ENCODE data around the gene ZNF324B. TPM values are rescaled to one million over a fixed set of nuclear protein-coding genes. Genes with fewer than 3 reads are reported as not detected.

Gene ZNF324B
- total and polyA plus RNA-seq, 10 of the 15 experiments (the other 5 are each of a cell fraction or from before 2014, with no cell fraction given): 0.11 to 12.8 (median 4.0) TPM

DNA sequence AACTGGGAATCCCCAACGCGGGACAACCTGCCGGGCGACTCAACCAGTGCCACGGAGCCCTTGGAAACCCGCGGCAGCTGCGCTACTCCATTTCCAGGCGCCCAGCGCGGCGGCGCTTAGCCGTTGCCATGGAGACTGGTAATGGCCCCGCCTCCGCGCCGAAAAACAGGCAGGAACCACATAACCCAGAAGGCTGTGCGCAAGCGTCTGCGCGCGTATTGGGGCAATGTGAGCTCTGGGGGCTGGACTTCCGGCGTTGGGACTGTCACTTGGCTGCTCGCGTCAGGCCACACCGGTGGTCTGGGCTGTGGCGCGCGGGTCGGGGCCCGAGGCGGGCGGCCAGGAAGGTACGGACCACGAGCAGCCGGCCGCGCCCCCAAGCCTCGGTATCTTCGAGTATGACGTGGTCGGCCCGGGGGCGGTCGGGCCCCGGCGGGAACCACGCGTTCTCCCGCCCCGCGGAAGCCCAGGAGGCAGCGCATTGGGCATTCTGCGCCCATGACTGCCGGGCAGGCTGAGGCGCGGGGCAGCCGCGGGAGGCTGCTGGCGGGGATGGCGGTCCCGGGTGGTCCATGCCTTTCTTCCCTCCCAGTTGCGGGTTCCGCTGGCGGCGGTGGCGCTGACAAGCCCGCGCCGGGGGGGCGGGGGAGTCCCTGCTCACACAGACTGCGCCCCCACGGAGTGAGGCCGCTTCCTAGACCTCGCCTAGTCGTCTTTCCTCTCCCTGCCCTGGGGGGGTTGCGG, at the start of gene ZNF324B (continued):
- no peak for TF ChIP-seq SMARCA5 (IDR thresholded peaks at IDR 0.05)
- no peak for TF ChIP-seq MYB (IDR thresholded peaks at IDR 0.05; ENCODE audit: borderline replicate concordance, low read depth, low read length)
- no peak for TF ChIP-seq SMAD5 (IDR thresholded peaks at IDR 0.05; ENCODE audit: low read depth)
- TF ChIP-seq, protein P1, sequence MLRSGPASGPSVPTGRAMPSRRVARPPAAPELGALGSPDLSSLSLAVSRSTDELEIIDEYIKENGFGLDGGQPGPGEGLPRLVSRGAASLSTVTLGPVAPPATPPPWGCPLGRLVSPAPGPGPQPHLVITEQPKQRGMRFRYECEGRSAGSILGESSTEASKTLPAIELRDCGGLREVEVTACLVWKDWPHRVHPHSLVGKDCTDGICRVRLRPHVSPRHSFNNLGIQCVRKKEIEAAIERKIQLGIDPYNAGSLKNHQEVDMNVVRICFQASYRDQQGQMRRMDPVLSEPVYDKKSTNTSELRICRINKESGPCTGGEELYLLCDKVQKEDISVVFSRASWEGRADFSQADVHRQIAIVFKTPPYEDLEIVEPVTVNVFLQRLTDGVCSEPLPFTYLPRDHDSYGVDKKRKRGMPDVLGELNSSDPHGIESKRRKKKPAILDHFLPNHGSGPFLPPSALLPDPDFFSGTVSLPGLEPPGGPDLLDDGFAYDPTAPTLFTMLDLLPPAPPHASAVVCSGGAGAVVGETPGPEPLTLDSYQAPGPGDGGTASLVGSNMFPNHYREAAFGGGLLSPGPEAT (IDR thresholded peaks at IDR 0.05; ENCODE audit: low read depth): no peak
- TF ChIP-seq ZNF622 (IDR thresholded peaks at IDR 0.05): no peak
- no peak for TF ChIP-seq SUPT20H (IDR thresholded peaks at IDR 0.05; ENCODE audit: borderline replicate concordance, control insufficient read depth, low read depth, low read length)
- TF ChIP-seq IKZF1 (conservative IDR thresholded peaks at IDR 0.05): peak; percentile 91
- peak; percentile 10 for TF ChIP-seq RELA (IDR thresholded peaks at IDR 0.05; ENCODE audit: borderline replicate concordance, partially characterized antibody)
- TF ChIP-seq, protein P2, sequence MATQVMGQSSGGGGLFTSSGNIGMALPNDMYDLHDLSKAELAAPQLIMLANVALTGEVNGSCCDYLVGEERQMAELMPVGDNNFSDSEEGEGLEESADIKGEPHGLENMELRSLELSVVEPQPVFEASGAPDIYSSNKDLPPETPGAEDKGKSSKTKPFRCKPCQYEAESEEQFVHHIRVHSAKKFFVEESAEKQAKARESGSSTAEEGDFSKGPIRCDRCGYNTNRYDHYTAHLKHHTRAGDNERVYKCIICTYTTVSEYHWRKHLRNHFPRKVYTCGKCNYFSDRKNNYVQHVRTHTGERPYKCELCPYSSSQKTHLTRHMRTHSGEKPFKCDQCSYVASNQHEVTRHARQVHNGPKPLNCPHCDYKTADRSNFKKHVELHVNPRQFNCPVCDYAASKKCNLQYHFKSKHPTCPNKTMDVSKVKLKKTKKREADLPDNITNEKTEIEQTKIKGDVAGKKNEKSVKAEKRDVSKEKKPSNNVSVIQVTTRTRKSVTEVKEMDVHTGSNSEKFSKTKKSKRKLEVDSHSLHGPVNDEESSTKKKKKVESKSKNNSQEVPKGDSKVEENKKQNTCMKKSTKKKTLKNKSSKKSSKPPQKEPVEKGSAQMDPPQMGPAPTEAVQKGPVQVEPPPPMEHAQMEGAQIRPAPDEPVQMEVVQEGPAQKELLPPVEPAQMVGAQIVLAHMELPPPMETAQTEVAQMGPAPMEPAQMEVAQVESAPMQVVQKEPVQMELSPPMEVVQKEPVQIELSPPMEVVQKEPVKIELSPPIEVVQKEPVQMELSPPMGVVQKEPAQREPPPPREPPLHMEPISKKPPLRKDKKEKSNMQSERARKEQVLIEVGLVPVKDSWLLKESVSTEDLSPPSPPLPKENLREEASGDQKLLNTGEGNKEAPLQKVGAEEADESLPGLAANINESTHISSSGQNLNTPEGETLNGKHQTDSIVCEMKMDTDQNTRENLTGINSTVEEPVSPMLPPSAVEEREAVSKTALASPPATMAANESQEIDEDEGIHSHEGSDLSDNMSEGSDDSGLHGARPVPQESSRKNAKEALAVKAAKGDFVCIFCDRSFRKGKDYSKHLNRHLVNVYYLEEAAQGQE (IDR thresholded peaks at IDR 0.05; ENCODE audit: low read depth, low read length): no peak
- TF ChIP-seq USF1 (IDR thresholded peaks at IDR 0.05; ENCODE audit: borderline replicate concordance, extremely low read length, insufficient read depth, low read depth, low read length): peak; percentile 16
- no peak for TF ChIP-seq RCOR1 (conservative IDR thresholded peaks at IDR 0.05; ENCODE audit: low read depth, low read length)
- TF ChIP-seq TCF3 (IDR thresholded peaks at IDR 0.05; ENCODE audit: borderline replicate concordance, insufficient read depth, low read depth, low read length): 0 out of 2 replicates have a peak, but pooled peaks have one; percentile 20
- TF ChIP-seq, protein P3, sequence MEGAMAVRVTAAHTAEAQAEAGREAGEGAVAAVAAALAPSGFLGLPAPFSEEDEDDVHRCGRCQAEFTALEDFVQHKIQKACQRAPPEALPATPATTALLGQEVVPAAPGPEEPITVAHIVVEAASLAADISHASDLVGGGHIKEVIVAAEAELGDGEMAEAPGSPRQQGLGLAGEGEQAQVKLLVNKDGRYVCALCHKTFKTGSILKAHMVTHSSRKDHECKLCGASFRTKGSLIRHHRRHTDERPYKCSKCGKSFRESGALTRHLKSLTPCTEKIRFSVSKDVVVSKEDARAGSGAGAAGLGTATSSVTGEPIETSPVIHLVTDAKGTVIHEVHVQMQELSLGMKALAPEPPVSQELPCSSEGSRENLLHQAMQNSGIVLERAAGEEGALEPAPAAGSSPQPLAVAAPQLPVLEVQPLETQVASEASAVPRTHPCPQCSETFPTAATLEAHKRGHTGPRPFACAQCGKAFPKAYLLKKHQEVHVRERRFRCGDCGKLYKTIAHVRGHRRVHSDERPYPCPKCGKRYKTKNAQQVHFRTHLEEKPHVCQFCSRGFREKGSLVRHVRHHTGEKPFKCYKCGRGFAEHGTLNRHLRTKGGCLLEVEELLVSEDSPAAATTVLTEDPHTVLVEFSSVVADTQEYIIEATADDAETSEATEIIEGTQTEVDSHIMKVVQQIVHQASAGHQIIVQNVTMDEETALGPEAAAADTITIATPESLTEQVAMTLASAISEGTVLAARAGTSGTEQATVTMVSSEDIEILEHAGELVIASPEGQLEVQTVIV (IDR thresholded peaks at IDR 0.05; ENCODE audit: borderline replicate concordance, partially characterized antibody): peak; percentile 70
- TF ChIP-seq NRF1 (conservative IDR thresholded peaks at IDR 0.05; ENCODE audit: low read depth, low read length): peak; percentile 52
- no peak for TF ChIP-seq NFYA (IDR thresholded peaks at IDR 0.05; ENCODE audit: borderline replicate concordance, low read depth, low read length)
- no peak for TF ChIP-seq NBN (IDR thresholded peaks at IDR 0.05)
- peak; percentile 54; the same call in 1 of the 2 replicates for TF ChIP-seq ZNF207 (IDR thresholded peaks at IDR 0.05; ENCODE audit: borderline replicate concordance)
- TF ChIP-seq, protein P4, sequence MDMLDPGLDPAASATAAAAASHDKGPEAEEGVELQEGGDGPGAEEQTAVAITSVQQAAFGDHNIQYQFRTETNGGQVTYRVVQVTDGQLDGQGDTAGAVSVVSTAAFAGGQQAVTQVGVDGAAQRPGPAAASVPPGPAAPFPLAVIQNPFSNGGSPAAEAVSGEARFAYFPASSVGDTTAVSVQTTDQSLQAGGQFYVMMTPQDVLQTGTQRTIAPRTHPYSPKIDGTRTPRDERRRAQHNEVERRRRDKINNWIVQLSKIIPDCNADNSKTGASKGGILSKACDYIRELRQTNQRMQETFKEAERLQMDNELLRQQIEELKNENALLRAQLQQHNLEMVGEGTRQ (IDR thresholded peaks at IDR 0.05; ENCODE audit: borderline replicate concordance, low read depth, low read length): no peak
- TF ChIP-seq BRCA1 (IDR thresholded peaks at IDR 0.05; ENCODE audit: low read depth, low read length): no peak
